ENCODE data around the gene TM2D1. TPM values are rescaled to one million over a fixed set of nuclear protein-coding genes. Genes with fewer than 3 reads are reported as not detected.

The TM2D1 gene
- total and polyA plus RNA-seq, 10 of the 15 experiments (the other 5 are each of a cell fraction or from before 2014, with no cell fraction given): 21.0 to 46.6 (median 36.7) TPM

DNA sequence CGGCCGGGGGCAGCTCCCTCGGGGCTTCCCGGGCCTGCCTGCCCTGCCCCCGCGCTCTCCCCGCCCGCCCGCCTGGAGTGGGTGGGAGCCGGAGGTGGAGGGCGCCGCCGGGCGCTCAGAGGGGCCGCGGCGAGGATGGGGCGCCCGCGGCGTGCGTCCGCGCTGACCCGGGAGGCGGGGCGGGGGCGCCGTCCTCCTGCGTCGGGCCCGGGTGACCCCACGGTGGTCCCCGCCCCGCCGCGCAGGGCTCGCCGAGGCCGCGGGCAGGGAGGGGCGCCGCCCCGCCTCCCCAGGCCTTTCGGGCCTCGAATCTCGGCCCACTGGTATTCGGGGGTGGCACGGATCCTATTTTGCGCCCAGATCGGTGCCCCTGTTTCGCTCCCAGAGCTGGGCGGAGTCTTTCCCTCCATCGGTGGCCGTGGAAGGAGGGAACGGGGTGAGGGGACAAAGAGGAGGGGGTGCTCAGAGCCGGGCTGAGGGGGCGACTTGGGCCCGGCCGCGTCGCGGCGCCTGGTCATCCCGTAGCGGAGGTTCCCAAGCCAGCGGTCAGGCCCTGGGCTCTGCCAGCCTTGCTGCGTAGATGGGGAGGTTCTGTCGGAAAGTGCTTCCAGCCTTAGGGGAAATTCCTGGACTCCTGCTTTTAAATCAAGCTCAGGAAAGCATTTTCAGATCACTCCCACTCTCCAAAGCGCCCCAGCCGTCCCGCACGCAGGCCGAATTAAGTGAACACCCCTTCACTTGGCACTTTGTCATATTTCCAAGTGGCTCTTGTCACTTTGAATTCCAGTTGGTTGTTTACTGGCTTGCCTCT, 17.9 kb upstream of the TM2D1 start (continued):
- TF ChIP-seq SP1 (IDR thresholded peaks at IDR 0.05; ENCODE audit: low read depth, low read length): no peak

GRCh38 chr1:61741711-61742619, 17.0 kb upstream of the TM2D1 start, which contains the start of gene PATJ:
Gene PATJ, plus strand, starts transcription at chr1:61742480. Its CDS starts 20,413 bp downstream, at chr1:61762893.
- H3K9me3 ChIP-seq (replicated peaks; ENCODE audit: control insufficient read depth, insufficient read depth, low read length): no peaks in the 10 kb centered on the region
- no peaks in the 10 kb centered on the region for H3K36me3 ChIP-seq (ENCODE audit: control insufficient read depth in 2 of 2, insufficient read depth in 2 of 2, low read length in 1 of 2)
- H3K27me3 ChIP-seq (replicated peaks in 1 of 2; ENCODE audit: control insufficient read depth in 2 of 2, insufficient read depth in 2 of 2, low read length in 1 of 2): no peaks in the 10 kb centered on the region
- FAIRE-seq: no peak
- DNase-seq (ENCODE audit: low read depth, low spot score): no peak
- peak; percentile 91 for ATAC-seq
- POLR2A ChIA-PET: no interaction called here
- peak within 1 kb of the TSS; percentile 83 for H3K4me3 ChIP-seq
- peaks cover 1% of the 10 kb centered on the region; the same call in 1 of the 2 replicates for H3K79me2 ChIP-seq (ENCODE audit: control insufficient read depth, insufficient read depth, low read length)
- intact Hi-C loops (cut with micrococcal nuclease; ENCODE audit: unreplicated experiment): loop anchor here (2.0 kb wide), 1 partner anchor 17 kb away; the partner anchor contains the start of gene TM2D1
- peak within 1 kb of the TSS; percentile 85 for H2AFZ ChIP-seq (ENCODE audit: control insufficient read depth, low read depth, low read length)
- no peak within 1 kb of the TSS for H3K27ac ChIP-seq (ENCODE audit: control insufficient read depth, insufficient read depth)
- BruUV-seq (replicated peaks): TSS peak; percentile 88
- CTCF ChIA-PET: interaction anchor here (1.2 kb wide), 1 partner anchor 42 kb away, joined by 3 read pairs; no protein-coding TSS in a partner anchor
- H3K9ac ChIP-seq (ENCODE audit: control insufficient read depth, insufficient read depth, low read length): peak within 1 kb of the TSS; percentile 77
- RAD21 ChIA-PET (ENCODE audit: unreplicated experiment): no interaction called here
- no peaks in the 10 kb centered on the region for H4K20me1 ChIP-seq (ENCODE audit: control insufficient read depth, insufficient read depth)
- SMC1A ChIA-PET (ENCODE audit: uncharacterized antibody, unreplicated experiment): no interaction called here
- WGBS (ENCODE audit: insufficient coverage, insufficient replicate concordance, low lambda C conversion rate, missing lambda C conversion rate): 12% methylated on average over 26 of the region's 54 CpGs
- in situ Hi-C loops (cut with MboI): no loop called here
- peaks cover 6% of the 10 kb centered on the region for H3K4me1 ChIP-seq (ENCODE audit: control insufficient read depth, insufficient read depth, low read length)
- peak within 1 kb of the TSS; percentile 88 for H3K4me2 ChIP-seq (ENCODE audit: control insufficient read depth, insufficient read depth)
- TF ChIP-seq SIN3A (IDR thresholded peaks at IDR 0.05; ENCODE audit: low read depth, low read length) (no peak), NRF1 (conservative IDR thresholded peaks at IDR 0.05; ENCODE audit: low read depth, low read length) (no peak), BHLHE40 (IDR thresholded peaks at IDR 0.05; ENCODE audit: borderline replicate concordance in 1 of 2, low read depth in 2 of 2, low read length in 1 of 2) (0 out of 4 replicates have a peak, but pooled peaks of 1 of the 2 experiments have one; percentile 43), ESRRA (IDR thresholded peaks at IDR 0.05; ENCODE audit: low read length) (no peak), FOXM1 (IDR thresholded peaks at IDR 0.05; ENCODE audit: low read depth, low read length) (no peak), DPF2 (IDR thresholded peaks at IDR 0.05) (0 out of 2 replicates have a peak, but pooled peaks have one; percentile 49), GATAD2B (conservative IDR thresholded peaks at IDR 0.05; ENCODE audit: low read depth) (0 out of 2 replicates have a peak, but pooled peaks have one; percentile 64), JUND (IDR thresholded peaks at IDR 0.05; ENCODE audit: low read depth, low read length) (no peak), IRF5 (IDR thresholded peaks at IDR 0.05; ENCODE audit: borderline replicate concordance) (no peak), IKZF2 (IDR thresholded peaks at IDR 0.05) (no peak; a peak in 1 of 4 replicates), CEBPB (IDR thresholded peaks at IDR 0.05; ENCODE audit: borderline replicate concordance in 1 of 2, low read depth in 2 of 2, low read length in 2 of 2) (no peak), ATF2 (IDR thresholded peaks at IDR 0.05; ENCODE audit: low read length) (no peak)
- TF ChIP-seq, protein P1, sequence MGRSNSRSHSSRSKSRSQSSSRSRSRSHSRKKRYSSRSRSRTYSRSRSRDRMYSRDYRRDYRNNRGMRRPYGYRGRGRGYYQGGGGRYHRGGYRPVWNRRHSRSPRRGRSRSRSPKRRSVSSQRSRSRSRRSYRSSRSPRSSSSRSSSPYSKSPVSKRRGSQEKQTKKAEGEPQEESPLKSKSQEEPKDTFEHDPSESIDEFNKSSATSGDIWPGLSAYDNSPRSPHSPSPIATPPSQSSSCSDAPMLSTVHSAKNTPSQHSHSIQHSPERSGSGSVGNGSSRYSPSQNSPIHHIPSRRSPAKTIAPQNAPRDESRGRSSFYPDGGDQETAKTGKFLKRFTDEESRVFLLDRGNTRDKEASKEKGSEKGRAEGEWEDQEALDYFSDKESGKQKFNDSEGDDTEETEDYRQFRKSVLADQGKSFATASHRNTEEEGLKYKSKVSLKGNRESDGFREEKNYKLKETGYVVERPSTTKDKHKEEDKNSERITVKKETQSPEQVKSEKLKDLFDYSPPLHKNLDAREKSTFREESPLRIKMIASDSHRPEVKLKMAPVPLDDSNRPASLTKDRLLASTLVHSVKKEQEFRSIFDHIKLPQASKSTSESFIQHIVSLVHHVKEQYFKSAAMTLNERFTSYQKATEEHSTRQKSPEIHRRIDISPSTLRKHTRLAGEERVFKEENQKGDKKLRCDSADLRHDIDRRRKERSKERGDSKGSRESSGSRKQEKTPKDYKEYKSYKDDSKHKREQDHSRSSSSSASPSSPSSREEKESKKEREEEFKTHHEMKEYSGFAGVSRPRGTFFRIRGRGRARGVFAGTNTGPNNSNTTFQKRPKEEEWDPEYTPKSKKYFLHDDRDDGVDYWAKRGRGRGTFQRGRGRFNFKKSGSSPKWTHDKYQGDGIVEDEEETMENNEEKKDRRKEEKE (IDR thresholded peaks at IDR 0.05): no peak

Data from GM12878 (cell line).